RWPE1 (cell line): ENCODE measurements around the gene IPP.

Experiments
- CTCF ChIA-PET: fragments of 350-600 bp; sonication (Branson Sonifier 250); formaldehyde crosslinking; extraction: SDS; loops from one replicate; lab custom pipeline; 2021; lab: Yijun Ruan, JAX
- POLR2A ChIA-PET: fragments of 400-600 bp; formaldehyde crosslinking; extraction: SDS; loops from one replicate; lab custom pipeline; 2020; ENCODE audit warnings: antibody characterized with exemption; ENCODE audit not compliant: low non-redundant PET; lab: Yijun Ruan, JAX
- DNase-seq: peaks from one replicate; pipeline ENCODE4 v3.0.0; 2012; ENCODE audit warnings: low spot score
- H3K27ac ChIP-seq: fragments of 450-650 bp; 2 replicates; pipeline ENCODE4 v1.5.1; 2017
- CTCF ChIP-seq: fragments of 450-650 bp; conservative IDR thresholded peaks from 2 replicates; pipeline ENCODE4 v1.5.1; 2017; ENCODE audit warnings: low read depth, mild to moderate bottlenecking

The IPP gene

GRCh38 chr1:45666836-45667235 is 83.6 kb downstream of the IPP start:
- ChIA-PET CTCF (no interaction called here), POLR2A (no interaction called here)
- H3K27ac ChIP-seq, result no peak overlapping the region
- no peak for DNase-seq
- TF ChIP-seq CTCF, result no peak

- no peak for TF ChIP-seq CTCF
- no peak for DNase-seq
- H3K27ac ChIP-seq, result no peak overlapping the region
- ChIA-PET CTCF (no interaction called here), POLR2A (no interaction called here)
Observed at GRCh38 chr1:45660336-45660735, 90.1 kb downstream of the IPP start.

GRCh38 chr1:45659222-45659621 is 91.2 kb downstream of the IPP start:
- DNase-seq, result no peak
- CTCF ChIA-PET, result interaction anchor here (0.5 kb wide), 1 partner anchor 21 kb away, joined by 3 read pairs; no protein-coding TSS in a partner anchor
- POLR2A ChIA-PET, result no interaction called here
- no peak for TF ChIP-seq CTCF
- no peak overlapping the region for H3K27ac ChIP-seq

- ChIA-PET CTCF (no interaction called here), POLR2A (interaction anchor here (0.6 kb wide), 1 partner anchor 116 kb away, joined by 5 read pairs; no protein-coding TSS in a partner anchor)
- no peak overlapping the region for H3K27ac ChIP-seq
- no peak for DNase-seq
- no peak for TF ChIP-seq CTCF
Observed at GRCh38 chr1:45658171-45658570, 92.3 kb downstream of the IPP start.

GRCh38 chr1:45656573-45657226 is 93.8 kb downstream of the IPP start:
- DNase-seq, result no peak
- CTCF ChIA-PET, result interaction anchor here (0.6 kb wide), 1 partner anchor 171 kb away, joined by 5 read pairs; no protein-coding TSS in a partner anchor
- no peak overlapping the region for H3K27ac ChIP-seq
- POLR2A ChIA-PET, result interaction anchor here (0.6 to 0.7 kb wide), 2 partner anchors 9 to 10 kb away, joined by 4 to 6 read pairs; no protein-coding TSS in a partner anchor
- TF ChIP-seq CTCF, result no peak

GRCh38 chr1:45654540-45655280 is 95.7 kb downstream of the IPP start:
- H3K27ac ChIP-seq, result no peak overlapping the region
- ChIA-PET POLR2A (interaction anchor here (0.5 kb wide), 1 partner anchor 34 kb away, joined by 8 read pairs; no protein-coding TSS in a partner anchor), CTCF (no interaction called here)
- TF ChIP-seq CTCF, result no peak
- DNase-seq, result no peak
